ENCODE data around the gene CUTC. TPM values are rescaled to one million over a fixed set of nuclear protein-coding genes. Genes with fewer than 3 reads are reported as not detected.

The CUTC gene
- total RNA-seq, 1 donor from 2014 or later, result 36.9 TPM

Other genes starting within 250 kb of the CUTC start
- gene NKX2-3, start 199.3 kb upstream of the CUTC start, total RNA-seq, result not detected
- gene SLC25A28, start 111.8 kb upstream of the CUTC start, total RNA-seq, result 43.1 TPM
- gene ENTPD7, start 72.7 kb upstream of the CUTC start, total RNA-seq, result 2.7 TPM
- 35.7 TPM for gene COX15, start 107 bp upstream of the CUTC start, total RNA-seq
- gene ABCC2, start 50.4 kb downstream of the CUTC start, total RNA-seq, result 0.25 TPM

Data from left ventricle myocardium superior (tissue), 1 donor.